HG03196 (cell line): ENCODE measurements around the gene TM4SF5.

Experiments used
- ATAC-seq: cut with Tn5 transposase; IDR thresholded peaks from one replicate; pipeline ENCODE4 v1.9.1; 2021; ENCODE audit not compliant: unreplicated experiment

Gene TM4SF5

GRCh38 chr17:4788807-4789700, 17.4 kb downstream of the TM4SF5 start, which contains the start of gene GLTPD2:
TSS of gene GLTPD2 (plus strand) at chr17:4788964. CDS start at chr17:4789012, 48 bp downstream.
- no peak for ATAC-seq

- no peak for ATAC-seq
Measured at GRCh38 chr17:4789701-4789950, 17.9 kb downstream of the TM4SF5 start.

GRCh38 chr17:4789951-4790704, 18.4 kb downstream of the TM4SF5 start:
- peak; percentile 79 for ATAC-seq

GRCh38 chr17:4790705-4791088, 19.0 kb downstream of the TM4SF5 start:
- ATAC-seq = no peak

GRCh38 chr17:4795168-4795567, 23.5 kb downstream of the TM4SF5 start:
- no peak for ATAC-seq

GRCh38 chr17:4796552-4796920, 24.9 kb downstream of the TM4SF5 start:
- no peak for ATAC-seq

- ATAC-seq = no peak
Measured at GRCh38 chr17:4800462-4801196, 28.9 kb downstream of the TM4SF5 start.

- ATAC-seq = no peak
Measured at GRCh38 chr17:4802228-4802627, 30.5 kb downstream of the TM4SF5 start, which contains the start of gene C17orf114. TSS of gene C17orf114 (minus strand) at chr17:4802328.

- no peak for ATAC-seq
Measured at GRCh38 chr17:4806456-4806776, 34.7 kb downstream of the TM4SF5 start.

GRCh38 chr17:4806777-4807604, 35.3 kb downstream of the TM4SF5 start, which contains the start of gene PLD2:
TSS of gene PLD2 (plus strand) at chr17:4807152. CDS start at chr17:4807773, 621 bp downstream.
- ATAC-seq = peak; percentile 89

- ATAC-seq = no peak
Measured at GRCh38 chr17:4807605-4808377, 36.1 kb downstream of the TM4SF5 start.

- no peak for ATAC-seq
Measured at GRCh38 chr17:4808378-4808767, 36.7 kb downstream of the TM4SF5 start.

GRCh38 chr17:4810696-4811290, 39.1 kb downstream of the TM4SF5 start:
- ATAC-seq = no peak

GRCh38 chr17:4811471-4811870, 39.8 kb downstream of the TM4SF5 start:
- ATAC-seq = no peak

- no peak for ATAC-seq
Measured at GRCh38 chr17:4812690-4813089, 41.0 kb downstream of the TM4SF5 start.

- no peak for ATAC-seq
Measured at GRCh38 chr17:4815043-4815675, 43.5 kb downstream of the TM4SF5 start.

- no peak for ATAC-seq
Measured at GRCh38 chr17:4816826-4817225, 45.1 kb downstream of the TM4SF5 start.

GRCh38 chr17:4818276-4818675, 46.6 kb downstream of the TM4SF5 start:
- ATAC-seq = no peak

- ATAC-seq = no peak
Measured at GRCh38 chr17:4822835-4823234, 51.1 kb downstream of the TM4SF5 start.
